ENCODE measurements around the gene NOX4. TPM values are rescaled to one million over a fixed set of nuclear protein-coding genes. Genes with fewer than 3 reads are reported as not detected.

The NOX4 gene
- total and polyA plus RNA-seq, 2 donors (not counting 3 experiments of a cell fraction or from before 2014, with no cell fraction given): 21.2 to 34.0 TPM

GRCh38 chr11:89452780-89453179 is 38.4 kb downstream of the NOX4 start:
- Histone ChIP-seq H3K4me2 (ENCODE audit: insufficient read depth, low read length) (no peak overlapping the region), H4K20me1 (replicated peaks; ENCODE audit: control insufficient read depth, extremely low read depth, insufficient read depth, low read length) (no peaks in the 10 kb centered on the region), H3K9ac (replicated peaks; ENCODE audit: extremely low read depth, insufficient read depth, low read length) (no peak overlapping the region), H3K36me3 (ENCODE audit: control insufficient read depth in 2 of 2, extremely low read depth in 1 of 2, insufficient read depth in 2 of 2, low read length in 2 of 2) (peaks cover 3 to 7% of the 10 kb centered on the region in 2 experiments), H3K79me2 (ENCODE audit: control insufficient read depth, insufficient read depth, low read length) (peaks cover 49% of the 10 kb centered on the region), H2AFZ (ENCODE audit: low read depth, low read length) (no peak overlapping the region), H3K27me3 (ENCODE audit: control insufficient read depth in 2 of 2, insufficient read depth in 2 of 2, low read length in 2 of 2) (no peaks in the 10 kb centered on the region), H3K9me1 (replicated peaks; ENCODE audit: control insufficient read depth, extremely low read depth, insufficient read depth, low read length) (no peaks in the 10 kb centered on the region), H3K4me1 (ENCODE audit: control insufficient read depth, extremely low read depth, insufficient read depth, low read length) (no peaks in the 10 kb centered on the region), H3K4me3 (replicated peaks in 1 of 3; ENCODE audit: insufficient read depth in 1 of 3, low read depth in 1 of 3, low read length in 3 of 3) (no peak overlapping the region), H3K27ac (ENCODE audit: insufficient read depth, low read depth, low read length) (no peak overlapping the region), H3K9me3 (replicated peaks; ENCODE audit: control insufficient read depth, insufficient read depth, low read length) (no peaks in the 10 kb centered on the region)
- intact Hi-C loops (cut with micrococcal nuclease) (no loop called here), dilution Hi-C loops (cut with MboI; ENCODE audit: extremely low pct_ligation_motif_present, low sequenced_read_pairs) (no loop called here)
- no peak for TF ChIP-seq MYC (IDR thresholded peaks at IDR 0.05; ENCODE audit: low read depth, low read length)
- no peak for TF ChIP-seq EZH2 (IDR thresholded peaks at IDR 0.05; ENCODE audit: borderline replicate concordance, low read depth, low read length, severe bottlenecking)
- no peak for TF ChIP-seq FOS (IDR thresholded peaks at IDR 0.05; ENCODE audit: borderline replicate concordance, insufficient read depth, low read length)
- no peak for TF ChIP-seq POLR2AphosphoS5 (IDR thresholded peaks at IDR 0.05; ENCODE audit: insufficient read depth, low read depth, low read length)
- TF ChIP-seq, protein P1, sequence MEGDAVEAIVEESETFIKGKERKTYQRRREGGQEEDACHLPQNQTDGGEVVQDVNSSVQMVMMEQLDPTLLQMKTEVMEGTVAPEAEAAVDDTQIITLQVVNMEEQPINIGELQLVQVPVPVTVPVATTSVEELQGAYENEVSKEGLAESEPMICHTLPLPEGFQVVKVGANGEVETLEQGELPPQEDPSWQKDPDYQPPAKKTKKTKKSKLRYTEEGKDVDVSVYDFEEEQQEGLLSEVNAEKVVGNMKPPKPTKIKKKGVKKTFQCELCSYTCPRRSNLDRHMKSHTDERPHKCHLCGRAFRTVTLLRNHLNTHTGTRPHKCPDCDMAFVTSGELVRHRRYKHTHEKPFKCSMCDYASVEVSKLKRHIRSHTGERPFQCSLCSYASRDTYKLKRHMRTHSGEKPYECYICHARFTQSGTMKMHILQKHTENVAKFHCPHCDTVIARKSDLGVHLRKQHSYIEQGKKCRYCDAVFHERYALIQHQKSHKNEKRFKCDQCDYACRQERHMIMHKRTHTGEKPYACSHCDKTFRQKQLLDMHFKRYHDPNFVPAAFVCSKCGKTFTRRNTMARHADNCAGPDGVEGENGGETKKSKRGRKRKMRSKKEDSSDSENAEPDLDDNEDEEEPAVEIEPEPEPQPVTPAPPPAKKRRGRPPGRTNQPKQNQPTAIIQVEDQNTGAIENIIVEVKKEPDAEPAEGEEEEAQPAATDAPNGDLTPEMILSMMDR (IDR thresholded peaks at IDR 0.05; ENCODE audit: extremely low read depth in 1 of 2, insufficient read depth in 1 of 2, low read depth in 1 of 2, low read length in 2 of 2): no peak
- TF ChIP-seq, protein P2, sequence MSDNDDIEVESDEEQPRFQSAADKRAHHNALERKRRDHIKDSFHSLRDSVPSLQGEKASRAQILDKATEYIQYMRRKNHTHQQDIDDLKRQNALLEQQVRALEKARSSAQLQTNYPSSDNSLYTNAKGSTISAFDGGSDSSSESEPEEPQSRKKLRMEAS (IDR thresholded peaks at IDR 0.05; ENCODE audit: insufficient read depth, insufficient read length): no peak
- no peak for TF ChIP-seq POLR2A (IDR thresholded peaks at IDR 0.05; ENCODE audit: low read depth, low read length)
- no peak for TF ChIP-seq GATA2 (IDR thresholded peaks at IDR 0.05; ENCODE audit: insufficient read depth, insufficient read length, low read depth, low read length)
- no peak for TF ChIP-seq JUN (IDR thresholded peaks at IDR 0.05; ENCODE audit: borderline replicate concordance, insufficient read depth, insufficient read length, low read depth)
- ChIA-PET CTCF (interaction anchor here (1.0 kb wide), 1 partner anchor 162 kb away, joined by 3 read pairs; no protein-coding TSS in a partner anchor), POLR2A (no interaction called here)
- FAIRE-seq (no peak), DNase-seq (ENCODE audit: low read depth, low spot score) (no peak)
- no TSS peak for BruUV-seq (replicated peaks)
